Measurements from ENCODE around the gene TMEM140.

Gene TMEM140

GRCh38 chr7:135177028-135177696 lies 29.3 kb downstream of the TMEM140 start:
- DNase-seq = no peak

DNA sequence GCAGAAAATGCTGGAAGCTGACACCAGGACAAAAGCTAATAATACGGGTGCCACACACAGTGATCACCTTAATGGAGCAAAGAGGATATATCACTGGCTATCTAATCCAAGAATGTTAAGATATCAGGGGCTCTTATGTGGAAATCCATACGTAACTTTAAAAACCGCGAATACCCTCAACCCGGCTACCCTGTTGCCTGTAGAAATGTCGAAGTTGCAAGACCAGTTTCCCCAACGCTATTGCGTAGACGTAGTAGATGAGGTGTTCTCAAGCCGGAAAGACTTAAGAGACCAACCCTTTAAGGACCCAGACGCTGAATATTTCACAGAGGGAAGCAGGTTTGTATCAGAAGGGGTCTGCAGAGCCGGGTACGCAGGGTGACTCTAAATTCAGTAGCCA lies 30.5 kb downstream of the TMEM140 start:
- no peak for DNase-seq

DNA sequence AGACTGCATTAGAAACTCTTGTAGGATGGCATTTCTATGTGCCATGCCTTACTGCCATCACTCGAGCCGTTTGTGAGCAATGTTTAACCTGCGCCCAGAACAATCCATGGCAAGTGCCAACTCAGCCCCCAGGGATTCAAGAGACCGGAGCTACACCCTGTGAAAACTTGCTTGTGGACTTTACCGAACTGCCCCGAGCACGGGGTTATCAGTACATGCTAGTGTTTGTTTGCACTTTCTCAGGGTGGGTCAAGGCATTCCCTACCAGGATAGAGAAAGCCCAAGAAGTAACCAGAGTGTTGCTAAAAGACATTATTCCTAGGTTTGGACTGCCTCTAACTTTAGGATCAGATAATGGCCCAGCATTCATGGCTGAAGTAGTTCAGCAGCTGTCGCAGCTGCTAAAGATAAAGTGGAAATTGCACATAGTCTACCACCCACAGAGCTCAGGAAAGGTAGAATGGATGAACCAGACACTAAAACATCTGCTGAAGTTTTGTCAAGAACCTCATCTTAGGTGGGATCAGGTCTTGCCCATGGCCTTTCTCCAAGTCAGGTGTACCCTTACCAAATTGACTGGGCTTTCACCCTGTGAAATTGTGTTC lies 31.6 kb downstream of the TMEM140 start:
- no peak for DNase-seq

DNA sequence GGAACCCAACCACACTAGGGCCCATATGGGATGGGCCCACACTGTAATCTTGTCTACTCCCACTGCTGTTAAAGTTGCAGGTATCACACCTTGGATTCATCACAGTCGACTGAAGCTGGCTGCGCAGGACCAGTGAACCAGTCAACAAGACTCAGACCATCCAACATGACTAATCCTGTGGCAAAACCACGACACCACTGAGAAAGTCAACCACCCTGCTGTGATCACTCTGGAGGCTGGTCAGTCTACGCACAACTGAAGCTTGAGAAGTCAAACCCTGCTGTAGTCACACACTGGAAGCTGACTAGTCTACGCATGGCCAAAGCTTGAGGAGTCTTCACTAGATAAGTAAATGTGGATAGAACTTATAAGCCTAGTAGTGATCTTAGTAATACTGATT lies 32.2 kb downstream of the TMEM140 start:
- no peak for DNase-seq

- no peak for DNase-seq
Observed at GRCh38 chr7:135181261-135181928, 33.5 kb downstream of the TMEM140 start.

DNA sequence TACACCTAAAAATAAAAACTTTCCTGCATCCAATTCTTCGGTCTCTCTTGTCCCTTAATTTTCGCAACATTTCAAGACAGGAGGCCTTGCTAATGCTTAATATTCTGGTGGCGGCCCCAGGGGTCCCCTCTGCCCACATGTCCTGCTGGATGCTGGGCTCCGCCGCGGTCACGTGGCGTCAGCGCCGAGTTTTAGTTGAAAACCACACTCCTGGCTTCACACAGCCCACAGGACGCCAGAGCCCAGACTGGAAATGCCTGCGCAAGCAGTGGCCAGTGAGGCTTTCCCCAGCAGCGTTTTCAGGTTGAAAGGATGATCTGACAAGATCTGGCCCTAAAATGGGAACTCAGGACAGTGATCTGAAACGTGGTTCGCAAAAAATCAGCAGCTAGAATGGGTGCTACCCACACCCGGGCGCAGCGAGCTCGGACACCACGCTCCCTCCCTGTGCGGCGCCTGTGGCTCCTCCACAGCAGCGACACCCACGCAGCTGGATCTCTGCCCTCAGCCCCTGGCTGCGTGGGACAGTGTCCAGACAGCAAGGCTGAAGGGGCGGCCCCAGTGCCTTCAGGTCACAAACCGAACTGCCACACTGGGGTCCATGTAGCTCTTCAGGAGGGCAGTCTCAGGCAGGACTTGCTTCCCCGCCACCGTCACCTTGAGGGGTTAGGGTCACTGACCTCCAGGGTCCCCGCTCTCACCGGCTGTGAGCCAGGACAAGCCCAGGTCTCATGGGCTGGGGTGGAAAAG lies 34.2 kb downstream of the TMEM140 start:
- DNase-seq = no peak

- DNase-seq = no peak
Observed at GRCh38 chr7:135183478-135183877, 35.6 kb downstream of the TMEM140 start.

DNA sequence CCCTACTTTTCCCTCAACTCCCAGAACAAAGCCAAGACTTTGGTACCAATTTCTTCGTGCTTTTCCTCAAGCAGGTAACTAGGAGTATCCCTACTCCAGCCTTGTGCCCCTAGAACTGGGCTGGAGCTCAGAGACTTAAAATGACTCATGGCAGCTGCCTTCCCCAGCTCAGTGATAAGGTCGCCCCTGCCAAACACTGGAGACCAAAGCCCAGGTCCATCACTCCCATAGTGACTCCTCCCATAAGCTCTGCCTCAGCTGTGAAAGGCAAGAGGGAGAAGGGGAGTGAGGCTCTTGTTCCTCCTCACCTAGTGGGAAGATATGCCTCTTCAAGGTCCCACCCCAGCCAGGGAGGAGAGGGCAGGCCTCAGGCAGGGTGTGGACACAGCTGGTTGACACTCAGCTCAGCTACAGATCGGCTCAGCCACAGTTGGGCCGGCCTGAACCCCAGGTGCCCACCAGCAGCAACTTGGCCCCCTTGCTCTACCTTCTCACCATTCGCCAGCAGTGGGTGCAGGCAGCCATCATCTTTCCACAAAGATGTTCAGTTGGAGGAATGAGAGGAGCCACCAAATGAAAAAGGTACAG lies 36.5 kb downstream of the TMEM140 start:
- no peak for DNase-seq

DNA sequence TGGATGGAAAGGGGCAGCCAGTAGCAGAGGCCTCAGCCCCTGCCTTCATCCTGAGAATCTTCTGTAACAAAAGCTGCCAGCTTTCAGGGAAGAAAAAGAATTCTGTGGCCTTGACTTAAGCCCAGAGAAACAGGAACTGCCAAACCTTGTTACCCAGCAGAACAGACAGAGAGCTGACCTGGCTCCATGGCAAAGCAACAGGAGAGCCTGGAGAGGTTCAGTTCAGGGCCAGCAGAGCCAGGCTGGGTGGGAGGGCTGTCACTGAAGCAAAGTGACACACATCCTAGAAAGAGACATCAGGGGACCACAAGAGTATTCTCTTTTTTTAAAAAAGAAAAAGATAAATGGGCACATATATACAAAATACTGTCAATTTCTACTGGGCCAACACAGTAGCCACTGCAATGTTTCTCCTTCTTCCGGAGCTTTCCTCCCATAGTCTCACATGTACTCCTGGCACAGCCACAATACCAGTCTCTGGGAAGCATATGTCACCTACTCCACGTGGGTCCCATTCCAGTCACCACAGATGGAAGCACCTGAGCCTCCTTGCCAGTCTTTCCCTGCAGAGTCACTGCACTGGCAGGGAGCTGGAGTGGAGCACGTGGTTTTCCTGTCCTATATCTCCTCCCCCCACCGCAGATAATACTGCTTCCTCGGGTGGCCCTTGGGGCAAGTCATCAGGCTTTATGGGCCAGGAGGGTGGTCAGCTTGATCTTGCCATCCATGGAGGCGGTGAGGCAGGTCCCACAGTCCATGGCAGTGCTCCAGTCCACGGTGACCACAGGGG lies 37.8 kb downstream of the TMEM140 start:
- no peak for DNase-seq

- DNase-seq = no peak
Observed at GRCh38 chr7:135186261-135186540, 38.3 kb downstream of the TMEM140 start.

DNA sequence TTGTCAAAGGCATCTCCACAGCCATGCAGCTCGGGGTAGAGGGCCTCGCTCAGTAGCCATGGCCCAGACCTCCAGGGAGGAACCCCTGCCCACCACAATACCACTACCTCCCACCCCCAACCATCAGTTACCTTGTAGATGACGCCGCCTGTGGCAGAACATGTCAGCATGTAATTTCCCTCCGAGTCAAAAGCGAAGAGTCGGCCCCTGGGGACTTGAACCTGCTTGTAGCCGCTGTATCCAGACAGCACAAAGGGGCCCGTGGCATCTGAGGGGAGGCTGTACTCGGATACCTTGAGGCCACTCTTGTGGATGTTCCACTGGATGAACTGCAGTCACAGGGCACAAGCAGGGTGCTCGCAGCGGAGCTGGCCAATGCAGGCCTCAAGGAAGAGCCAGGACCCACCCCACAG lies 39.0 kb downstream of the TMEM140 start:
- no peak for DNase-seq

GRCh38 chr7:135188298-135188984 lies 40.6 kb downstream of the TMEM140 start:
- DNase-seq = no peak

- no peak for DNase-seq
Observed at GRCh38 chr7:135189221-135189662, 41.4 kb downstream of the TMEM140 start.

- no peak for DNase-seq
Observed at GRCh38 chr7:135189961-135190360, 42.1 kb downstream of the TMEM140 start.

DNA sequence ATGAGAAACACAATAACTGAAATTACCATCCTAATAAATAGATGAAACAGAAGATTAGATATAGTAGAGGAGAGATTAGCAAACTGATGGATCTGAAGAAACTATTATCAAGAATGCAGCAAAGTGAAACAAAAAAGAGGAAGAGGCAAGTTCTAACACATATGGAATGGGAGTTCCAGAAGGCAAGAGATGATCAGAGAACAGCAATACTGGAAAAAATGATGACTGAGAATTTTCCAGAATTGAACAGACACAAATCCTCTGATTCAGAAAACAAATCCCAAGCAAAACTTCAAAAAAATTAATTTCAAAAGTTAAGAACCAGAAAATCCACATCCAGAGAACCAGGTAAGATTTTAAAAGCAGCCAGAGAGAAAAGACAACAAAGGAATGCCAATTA lies 42.8 kb downstream of the TMEM140 start:
- no peak for DNase-seq

DNA sequence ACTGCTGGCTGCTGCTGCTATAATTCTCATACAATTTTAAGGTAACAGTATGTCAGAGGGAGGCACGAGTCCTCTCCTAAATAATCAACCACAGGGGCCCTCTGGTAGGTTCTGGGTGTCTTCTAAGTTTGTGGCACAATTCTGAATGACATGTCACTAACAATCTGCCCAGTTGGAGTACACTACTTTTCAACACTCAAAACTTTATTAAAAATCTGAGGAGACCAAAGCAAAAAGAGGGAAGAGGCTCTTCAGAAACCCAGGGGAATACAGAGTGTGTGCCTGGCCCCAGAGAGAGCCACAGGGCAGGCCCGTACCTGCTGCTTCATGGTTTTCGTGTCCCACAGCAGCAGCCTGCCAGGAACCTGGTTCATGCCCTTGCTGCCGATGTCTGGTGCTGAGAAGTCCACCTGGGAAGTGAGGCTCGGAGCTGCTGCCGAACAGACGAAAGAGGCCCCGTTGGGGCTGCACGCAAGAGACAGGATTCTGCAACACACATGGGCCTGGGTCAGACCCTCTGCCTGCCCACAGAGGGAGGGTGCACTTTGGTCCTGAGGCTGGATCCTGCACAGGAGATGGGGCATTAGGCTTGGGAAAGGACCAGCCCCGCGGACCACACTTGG lies 45.2 kb downstream of the TMEM140 start:
- DNase-seq = no peak

DNA sequence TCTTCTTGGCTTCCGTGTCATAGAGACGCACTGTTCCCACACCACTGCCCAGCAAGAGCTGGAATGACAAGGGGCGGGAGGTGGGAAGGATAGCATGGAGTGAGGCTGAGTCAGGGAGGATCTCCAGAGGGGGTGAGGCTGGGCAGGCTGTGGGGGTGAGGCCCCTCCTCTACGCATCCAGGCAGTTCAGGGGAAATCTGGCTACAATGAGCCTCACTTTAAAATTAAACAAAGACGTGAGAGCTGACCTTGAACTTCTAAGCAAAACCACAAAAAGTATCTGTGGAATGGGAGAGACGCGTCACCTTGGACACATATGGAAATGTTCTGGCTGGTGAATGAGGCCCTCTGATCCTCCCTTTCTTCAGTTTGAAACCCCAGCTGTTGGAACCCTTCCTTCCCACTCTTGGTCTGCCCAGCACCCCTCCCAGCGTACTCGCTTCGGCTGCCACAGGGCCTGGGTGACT lies 45.8 kb downstream of the TMEM140 start:
- DNase-seq = no peak

GRCh38 chr7:135194494-135195095 lies 46.7 kb downstream of the TMEM140 start:
- no peak for DNase-seq

DNA sequence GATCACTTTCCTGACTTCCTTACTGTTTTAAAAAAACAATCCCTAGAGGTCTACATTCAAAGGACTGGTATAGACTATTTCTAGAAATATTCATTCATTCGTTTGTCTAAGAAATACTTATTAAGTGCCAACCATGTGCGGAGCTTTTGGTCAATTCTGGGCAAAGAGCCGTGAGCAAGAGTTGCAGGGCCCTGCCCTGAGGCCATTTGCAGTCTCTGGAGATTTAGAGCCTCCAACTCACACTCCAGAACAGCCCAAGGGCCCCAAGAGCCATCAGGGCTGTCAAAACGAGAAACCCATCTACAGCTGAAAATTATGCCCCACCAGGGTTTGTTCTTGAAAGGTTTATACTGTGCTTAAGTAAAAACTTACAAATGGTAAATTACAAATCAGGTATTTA lies 47.3 kb downstream of the TMEM140 start:
- no peak for DNase-seq

DNA sequence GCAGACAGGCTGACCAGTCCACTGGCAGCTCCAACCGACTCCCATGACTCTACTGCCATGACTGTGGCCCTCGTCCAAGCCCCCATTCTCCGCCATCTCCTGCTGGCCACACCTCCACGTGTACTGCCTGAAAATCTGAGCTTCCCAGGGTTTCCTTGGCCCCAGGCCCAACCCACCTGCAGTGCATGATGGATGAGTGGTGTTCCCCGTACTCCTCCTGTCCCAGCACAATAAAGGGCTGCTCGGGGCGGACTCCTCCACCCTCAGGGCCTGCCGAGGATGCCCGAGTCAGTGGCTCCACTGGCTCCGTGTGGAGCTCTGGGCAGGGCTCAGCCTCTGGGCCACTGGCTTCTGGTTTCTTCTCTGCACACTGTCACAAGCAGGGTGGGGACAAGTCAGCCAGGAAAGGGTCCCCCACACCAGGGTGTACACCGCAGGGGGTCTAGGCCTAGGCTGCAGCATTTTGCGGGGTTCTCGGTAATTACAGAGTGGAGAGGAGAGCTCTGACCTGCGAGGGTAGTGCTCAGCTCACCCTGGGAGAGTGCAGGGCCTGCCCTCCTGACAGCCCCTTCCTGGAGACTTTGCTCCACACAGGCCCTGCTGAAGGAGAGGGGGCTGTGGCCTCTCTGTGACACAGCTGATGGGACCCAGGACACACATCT lies 48.2 kb downstream of the TMEM140 start:
- no peak for DNase-seq
